Colonic mucosa (tissue), 4 donors: ENCODE data around the gene KIAA1191. TPM values are rescaled to one million over a fixed set of nuclear protein-coding genes. Genes with fewer than 3 reads are reported as not detected.

ENCODE experiments used
- DNase-seq: peaks from one replicate; pipeline ENCODE4 v3.0.0-alpha.2; 2020
- H3K27ac ChIP-seq: fragments of 200-600 bp; one replicate; pipeline ENCODE4 v1.8.0; 2021
- H3K27me3 ChIP-seq: fragments of 200-600 bp; one replicate; pipeline ENCODE4 v1.8.0; 2021
- H3K36me3 ChIP-seq: fragments of 200-600 bp; one replicate; pipeline ENCODE4 v1.8.0; 2021
- H3K4me1 ChIP-seq: fragments of 200-600 bp; one replicate; pipeline ENCODE4 v1.8.0; 2021; ENCODE audit warnings: mild to moderate bottlenecking
- H3K4me3 ChIP-seq: fragments of 200-600 bp; one replicate; pipeline ENCODE4 v1.8.0; 2021
- H3K9ac ChIP-seq, 2 donors: one replicate each; pipeline ENCODE4 v1.7.0; 2013; ENCODE audit warnings: control low read depth in 2 of 2, low read depth in 2 of 2, low read length in 2 of 2
- H3K9me3 ChIP-seq: fragments of 200-600 bp; one replicate; pipeline ENCODE4 v1.8.0; 2021
- intact Hi-C: fragments of 100-400 bp; cut with DNase I; formaldehyde crosslinking; loops from one replicate; pipeline ENCODE4 v1.14.1; 2022
- total RNA-seq, 2 donors: library from RNA; stranded (reverse); fragmentation: NEBNext Ultra II Directional in 1 of 2; extraction: Animal tissue kit (Norgen Biotek cat#: 25700) in 1 of 2; gene quantifications; one replicate each; pipeline ENCODE4 v1.2.1, GENCODE V29; 2021
- TF ChIP-seq, protein P1 (sequence below): fragments of 200-600 bp; IDR thresholded peaks from one replicate; pipeline ENCODE4 v1.8.0; 2022; ENCODE audit warnings: antibody characterized with exemption, mild to moderate bottlenecking
- donor health status: healthy.
- donor health status: DM: no; HTN: no; CAD: no.
- donor health status: DM: no; HTN: no; CAD: no.

Gene KIAA1191
- total RNA-seq, 2 donors from 2014 or later, result 57.4 to 89.1 TPM

- no peak overlapping the region for H3K9ac ChIP-seq
- DNase-seq, result no peak
- peaks cover 15% of the 10 kb centered on the region for H3K36me3 ChIP-seq
- H3K27me3 ChIP-seq, result no peaks in the 10 kb centered on the region
- H3K4me1 ChIP-seq, result no peaks in the 10 kb centered on the region
- H3K27ac ChIP-seq, result no peak overlapping the region
- no peaks in the 10 kb centered on the region for H3K9me3 ChIP-seq
- intact Hi-C loops, result no loop called here
- TF ChIP-seq, protein P1, sequence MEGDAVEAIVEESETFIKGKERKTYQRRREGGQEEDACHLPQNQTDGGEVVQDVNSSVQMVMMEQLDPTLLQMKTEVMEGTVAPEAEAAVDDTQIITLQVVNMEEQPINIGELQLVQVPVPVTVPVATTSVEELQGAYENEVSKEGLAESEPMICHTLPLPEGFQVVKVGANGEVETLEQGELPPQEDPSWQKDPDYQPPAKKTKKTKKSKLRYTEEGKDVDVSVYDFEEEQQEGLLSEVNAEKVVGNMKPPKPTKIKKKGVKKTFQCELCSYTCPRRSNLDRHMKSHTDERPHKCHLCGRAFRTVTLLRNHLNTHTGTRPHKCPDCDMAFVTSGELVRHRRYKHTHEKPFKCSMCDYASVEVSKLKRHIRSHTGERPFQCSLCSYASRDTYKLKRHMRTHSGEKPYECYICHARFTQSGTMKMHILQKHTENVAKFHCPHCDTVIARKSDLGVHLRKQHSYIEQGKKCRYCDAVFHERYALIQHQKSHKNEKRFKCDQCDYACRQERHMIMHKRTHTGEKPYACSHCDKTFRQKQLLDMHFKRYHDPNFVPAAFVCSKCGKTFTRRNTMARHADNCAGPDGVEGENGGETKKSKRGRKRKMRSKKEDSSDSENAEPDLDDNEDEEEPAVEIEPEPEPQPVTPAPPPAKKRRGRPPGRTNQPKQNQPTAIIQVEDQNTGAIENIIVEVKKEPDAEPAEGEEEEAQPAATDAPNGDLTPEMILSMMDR, result no peak
- no peak overlapping the region for H3K4me3 ChIP-seq
These were observed 11.1 kb downstream of the KIAA1191 start for GRCh38 chr5:176350416-176350815.

DNA sequence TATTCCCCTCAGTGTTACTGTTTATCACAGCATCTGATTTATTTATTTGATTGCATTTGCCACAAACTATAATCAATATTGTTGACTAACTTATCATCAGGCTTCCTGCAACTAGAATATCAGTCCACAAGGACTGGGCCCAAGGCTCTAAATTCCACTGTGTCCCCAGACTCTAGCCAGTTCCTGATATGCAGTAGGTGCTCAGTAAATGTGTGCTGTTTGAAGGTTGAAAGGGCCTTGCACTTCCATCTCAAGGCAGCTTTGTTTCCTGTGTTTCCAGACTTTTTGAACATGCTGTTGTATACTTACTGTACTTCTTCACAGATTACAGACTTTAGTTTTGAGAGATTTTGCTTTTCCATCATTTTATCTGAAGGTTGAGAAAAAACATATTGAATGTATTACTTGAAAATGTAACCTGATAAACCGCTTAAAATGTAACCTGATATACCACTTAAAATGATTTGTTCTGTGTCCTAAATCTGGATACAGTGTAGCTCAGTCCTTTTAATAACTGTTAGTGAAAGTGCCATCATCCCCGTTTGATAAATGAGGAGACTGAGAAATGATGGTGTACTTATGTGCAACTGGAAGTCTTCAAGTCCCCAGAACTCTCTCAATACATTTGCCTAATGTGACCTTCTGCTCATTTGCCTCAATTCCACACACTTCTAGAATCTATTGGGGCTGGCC is 18.7 kb downstream of the KIAA1191 start:
- H3K9ac ChIP-seq, result no peak overlapping the region
- no peaks in the 10 kb centered on the region for H3K27me3 ChIP-seq
- no peak for DNase-seq
- H3K36me3 ChIP-seq, result peaks cover 16% of the 10 kb centered on the region
- no peaks in the 10 kb centered on the region for H3K9me3 ChIP-seq
- H3K27ac ChIP-seq, result no peak overlapping the region
- TF ChIP-seq, protein P1, result no peak
- no peak overlapping the region for H3K4me3 ChIP-seq
- no peaks in the 10 kb centered on the region for H3K4me1 ChIP-seq
- intact Hi-C loops, result no loop called here

- TF ChIP-seq, protein P1, result no peak
- H3K36me3 ChIP-seq, result peaks cover 15% of the 10 kb centered on the region
- no peaks in the 10 kb centered on the region for H3K27me3 ChIP-seq
- no peak for DNase-seq
- no peak overlapping the region for H3K27ac ChIP-seq
- no peak overlapping the region for H3K9ac ChIP-seq
- intact Hi-C loops, result no loop called here
- no peaks in the 10 kb centered on the region for H3K4me1 ChIP-seq
- no peaks in the 10 kb centered on the region for H3K9me3 ChIP-seq
- no peak overlapping the region for H3K4me3 ChIP-seq
These were observed 19.4 kb downstream of the KIAA1191 start for GRCh38 chr5:176342158-176342483.

- H3K36me3 ChIP-seq, result peaks cover 9% of the 10 kb centered on the region
- H3K27ac ChIP-seq, result no peak overlapping the region
- H3K27me3 ChIP-seq, result no peaks in the 10 kb centered on the region
- intact Hi-C loops, result no loop called here
- H3K9ac ChIP-seq, result no peak overlapping the region
- no peak for DNase-seq
- no peak overlapping the region for H3K4me3 ChIP-seq
- H3K4me1 ChIP-seq, result no peaks in the 10 kb centered on the region
- H3K9me3 ChIP-seq, result no peaks in the 10 kb centered on the region
- TF ChIP-seq, protein P1, result no peak
These were observed 20.0 kb downstream of the KIAA1191 start for GRCh38 chr5:176341325-176342157.

DNA sequence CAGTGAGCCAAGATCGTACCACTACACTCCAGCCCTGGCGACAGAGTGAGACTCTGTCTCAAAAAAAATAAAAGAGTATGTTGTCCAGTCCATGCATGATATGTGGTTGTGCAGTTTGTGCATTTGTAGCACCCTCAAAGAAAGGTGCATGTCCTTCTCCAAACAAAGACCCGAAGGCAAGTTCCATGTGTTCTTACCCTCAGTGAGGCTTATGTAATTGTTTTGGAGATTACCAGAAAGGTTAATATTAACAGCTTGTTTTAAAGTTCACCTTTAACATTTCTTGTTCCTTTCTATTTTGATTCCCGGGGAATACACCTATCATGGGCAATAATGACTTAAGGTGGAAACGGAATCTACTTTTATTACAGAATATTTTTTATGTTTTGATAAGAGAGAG is 22.3 kb downstream of the KIAA1191 start:
- Histone ChIP-seq H3K36me3 (peaks cover 5% of the 10 kb centered on the region), H3K9ac (no peak overlapping the region), H3K27me3 (no peaks in the 10 kb centered on the region), H3K27ac (no peak overlapping the region), H3K9me3 (no peaks in the 10 kb centered on the region), H3K4me1 (no peaks in the 10 kb centered on the region), H3K4me3 (no peak overlapping the region)
- no peak for DNase-seq
- TF ChIP-seq, protein P1, result no peak
- intact Hi-C loops, result no loop called here
